ENCODE data around the gene SSB.
"Not testable (repeated sequence)": the region's sequence is repeated elsewhere in the genome, so short reads cannot be mapped to it uniquely, and the experiment has no call there.

Gene SSB

DNA sequence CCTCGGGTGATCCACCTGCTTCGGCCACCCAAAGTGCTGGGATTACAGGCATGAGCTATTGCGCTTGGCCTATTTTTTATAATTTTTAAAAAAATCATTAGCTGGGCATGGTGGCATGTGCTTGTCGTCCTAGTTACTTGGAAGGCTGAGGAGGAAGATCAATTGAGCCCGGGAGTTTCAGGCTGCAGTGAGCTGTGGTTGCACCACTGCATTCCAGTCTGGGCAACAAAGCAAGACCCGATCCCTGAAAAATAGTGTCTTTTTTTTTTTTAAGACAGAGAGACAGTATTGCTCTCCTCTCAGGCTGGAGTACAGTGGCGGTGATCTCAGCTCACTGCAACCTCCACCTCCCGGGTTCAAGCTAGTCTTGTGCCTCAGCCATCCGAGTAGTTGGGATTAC, 4.8 kb downstream of the SSB start:
- no peak for DNase-seq (ENCODE audit: low spot score)
- Histone ChIP-seq H3K27ac (no peak overlapping the region), H3K4me3 (no peak overlapping the region)
- no peak for TF ChIP-seq CTCF (IDR thresholded peaks at IDR 0.05)

DNA sequence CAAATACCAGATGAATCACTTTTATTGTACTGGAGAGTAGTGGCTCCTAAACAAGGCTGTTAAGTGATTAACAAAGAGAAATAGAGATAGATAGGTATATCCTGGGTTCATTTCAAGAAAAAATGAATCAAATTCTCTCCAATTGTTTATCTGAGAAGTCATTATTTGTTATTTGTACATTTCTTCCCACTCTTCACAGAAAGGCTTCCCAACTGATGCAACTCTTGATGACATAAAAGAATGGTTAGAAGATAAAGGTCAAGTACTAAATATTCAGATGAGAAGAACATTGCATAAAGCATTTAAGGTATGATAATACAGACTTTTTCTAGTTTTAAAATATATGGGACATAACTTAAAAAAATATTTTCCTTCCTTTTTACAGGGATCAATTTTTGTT, 7.9 kb downstream of the SSB start:
- H3K4me3 ChIP-seq = no peak overlapping the region
- no peak for DNase-seq (ENCODE audit: low spot score)
- TF ChIP-seq CTCF (IDR thresholded peaks at IDR 0.05) = no peak
- no peak overlapping the region for H3K27ac ChIP-seq

DNA sequence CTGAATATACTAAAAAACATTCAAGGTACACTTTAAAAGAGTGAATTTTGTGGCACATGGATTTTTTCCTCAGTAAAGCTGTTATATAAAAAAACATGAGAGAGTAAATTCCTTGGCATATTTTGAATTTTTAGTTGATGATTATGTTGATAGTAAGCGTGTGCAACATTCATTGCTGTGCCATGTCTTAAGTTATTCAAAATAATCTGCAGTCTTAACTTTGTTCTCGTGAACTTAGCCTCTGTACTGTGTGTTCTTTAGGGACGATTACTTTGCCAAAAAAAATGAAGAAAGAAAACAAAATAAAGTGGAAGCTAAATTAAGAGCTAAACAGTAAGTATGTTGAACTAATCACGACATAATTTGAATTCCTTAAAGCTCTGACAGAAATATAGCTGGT, 9.6 kb downstream of the SSB start:
- DNase-seq (ENCODE audit: low spot score) = no peak
- no peak for TF ChIP-seq CTCF (IDR thresholded peaks at IDR 0.05)
- Histone ChIP-seq H3K27ac (peak overlapping the region in 1 of 2 donors; percentile 3), H3K4me3 (no peak overlapping the region)

DNA sequence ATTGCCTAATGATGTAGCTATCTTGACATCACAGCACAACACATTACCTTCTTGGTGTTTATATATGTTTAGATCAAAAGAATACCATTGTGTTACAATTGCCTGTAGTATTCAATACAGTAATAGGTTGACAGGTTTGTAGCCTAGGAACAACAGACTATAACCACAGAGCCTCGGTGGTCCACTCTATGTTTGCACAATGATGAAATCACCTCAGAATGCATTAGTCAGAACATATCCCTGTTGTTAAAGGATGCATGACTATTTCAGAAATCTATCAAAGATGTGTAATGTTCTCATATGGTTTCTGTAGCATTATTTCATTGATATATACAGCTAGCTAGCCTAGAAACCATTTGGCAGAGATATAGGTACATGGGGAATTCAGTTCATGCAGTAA, 17.2 kb downstream of the SSB start:
- peak overlapping the region in 1 of 2 donors; percentile 3 for H3K27ac ChIP-seq
- DNase-seq (ENCODE audit: low spot score) = no peak
- no peak for TF ChIP-seq CTCF (IDR thresholded peaks at IDR 0.05)

GRCh38 chr2:169816961-169817360, 18.3 kb downstream of the SSB start:
- DNase-seq (ENCODE audit: low spot score); H3K27ac ChIP-seq; H3K4me3 ChIP-seq: not testable (repeated sequence)

More for the DNA sequence above, 17.2 kb downstream of the SSB start:
- no peak overlapping the region for H3K4me3 ChIP-seq

GRCh38 chr2:169817369-169817768, 18.7 kb downstream of the SSB start:
- H3K27ac ChIP-seq; H3K4me3 ChIP-seq; DNase-seq (ENCODE audit: low spot score): not testable (repeated sequence)

DNA sequence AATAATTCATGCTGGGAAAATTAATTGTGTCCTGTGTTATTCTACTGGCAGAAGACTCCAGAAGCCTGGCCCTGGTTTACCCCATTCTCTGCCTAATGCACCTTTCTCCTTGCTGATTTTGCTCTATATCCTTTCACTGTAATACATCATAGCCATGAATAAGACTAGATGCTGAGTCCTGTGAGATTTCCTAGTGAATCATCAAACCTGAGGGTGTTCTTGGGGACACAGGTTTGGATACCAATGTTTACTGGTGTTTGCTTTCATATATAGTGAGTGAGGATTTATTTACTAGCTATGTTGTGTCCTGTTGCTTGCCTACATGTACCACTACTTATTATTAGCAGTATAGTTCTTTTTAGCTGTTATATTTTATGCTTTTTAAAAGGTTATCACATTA, 19.6 kb downstream of the SSB start:
- DNase-seq (ENCODE audit: low spot score) = no peak
- Histone ChIP-seq H3K27ac (peak overlapping the region in 1 of 2 donors; percentile 21), H3K4me3 (no peak overlapping the region)
- TF ChIP-seq CTCF (IDR thresholded peaks at IDR 0.05) = no peak

DNA sequence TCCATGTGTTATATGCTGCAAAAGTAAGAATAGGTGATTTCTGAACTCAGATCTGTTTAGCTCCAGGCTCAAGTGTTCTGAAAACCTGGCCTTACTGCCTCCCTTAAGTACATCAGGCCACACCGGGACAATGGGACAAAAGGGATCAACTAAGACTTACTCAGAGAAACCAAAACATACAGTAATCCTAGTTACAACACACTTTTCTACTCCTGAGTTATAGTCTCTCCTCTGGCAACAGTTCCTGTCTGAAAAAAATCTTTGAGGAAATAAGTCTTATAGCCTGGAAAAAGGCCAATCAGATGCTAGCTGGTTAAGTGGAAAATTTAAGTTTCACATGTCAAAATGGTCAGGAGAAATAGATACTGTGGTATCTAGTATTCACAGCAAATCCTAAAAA, 20.4 kb downstream of the SSB start:
- DNase-seq (ENCODE audit: low spot score) = no peak

DNA sequence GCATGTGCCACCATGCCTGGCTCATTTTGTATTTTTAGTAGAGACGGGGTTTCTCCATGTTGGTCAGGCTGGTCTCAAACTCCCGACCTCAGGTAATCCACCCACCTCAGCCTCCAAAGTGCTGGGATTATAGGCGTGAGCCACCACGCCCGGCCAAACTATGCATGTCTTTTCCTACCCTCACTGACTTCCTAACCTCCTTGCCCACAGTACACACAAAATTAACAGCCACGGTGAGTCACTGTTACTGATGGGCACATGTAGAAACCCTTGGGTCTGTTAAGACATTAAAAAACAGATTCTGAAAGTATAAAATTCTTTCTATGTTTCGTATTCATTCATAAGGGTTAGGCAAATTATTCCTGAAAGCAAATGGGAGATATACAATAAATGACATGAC, 21.4 kb downstream of the SSB start:
- not testable (repeated sequence) for DNase-seq (ENCODE audit: low spot score); H3K4me3 ChIP-seq
- peak overlapping the region in 1 of 2 donors; percentile 60 for H3K27ac ChIP-seq

More for the DNA sequence above, 20.4 kb downstream of the SSB start:
- no peak overlapping the region for H3K4me3 ChIP-seq
- no peak for TF ChIP-seq CTCF (IDR thresholded peaks at IDR 0.05)
- peak overlapping the region in 1 of 2 donors; percentile 21 for H3K27ac ChIP-seq

Measured in coronary artery (tissue), 2 donors.